NAMALWA (cell line): ENCODE measurements around the gene ZNF445.
"Not testable (repeated sequence)": the region's sequence is repeated elsewhere in the genome, so short reads cannot be mapped to it uniquely, and the experiment has no call there.

Source experiments
- DNase-seq: peaks from one replicate; pipeline ENCODE4 v3.0.0-alpha.2; 2015; ENCODE audit warnings: low spot score

The ZNF445 gene

GRCh38 chr3:44434834-44435510, 42.5 kb downstream of the ZNF445 start:
- DNase-seq = no peak

GRCh38 chr3:44430466-44430865, 47.0 kb downstream of the ZNF445 start:
- no peak for DNase-seq

- DNase-seq = no peak
Measured at GRCh38 chr3:44429459-44429858, 48.0 kb downstream of the ZNF445 start.

- no peak for DNase-seq
Measured at GRCh38 chr3:44428910-44429309, 48.6 kb downstream of the ZNF445 start.

GRCh38 chr3:44427683-44428082, 49.8 kb downstream of the ZNF445 start:
- no peak for DNase-seq

GRCh38 chr3:44424758-44425157, 52.7 kb downstream of the ZNF445 start:
- no peak for DNase-seq

- no peak for DNase-seq
Measured at GRCh38 chr3:44421280-44421679, 56.2 kb downstream of the ZNF445 start.

GRCh38 chr3:44420676-44421075, 56.8 kb downstream of the ZNF445 start:
- no peak for DNase-seq

GRCh38 chr3:44419923-44420650, 57.4 kb downstream of the ZNF445 start:
- no peak for DNase-seq

- DNase-seq = no peak
Measured at GRCh38 chr3:44419116-44419922, 58.2 kb downstream of the ZNF445 start.

GRCh38 chr3:44418549-44418948, 58.9 kb downstream of the ZNF445 start:
- no peak for DNase-seq

- not testable (repeated sequence) for DNase-seq
Measured at GRCh38 chr3:44418118-44418517, 59.4 kb downstream of the ZNF445 start.

- DNase-seq = no peak
Measured at GRCh38 chr3:44416031-44417030, 61.1 kb downstream of the ZNF445 start.

GRCh38 chr3:44415421-44415820, 62.0 kb downstream of the ZNF445 start:
- DNase-seq = no peak

- DNase-seq = no peak
Measured at GRCh38 chr3:44414517-44415090, 62.9 kb downstream of the ZNF445 start.

- no peak for DNase-seq
Measured at GRCh38 chr3:44412365-44412764, 65.1 kb downstream of the ZNF445 start.

- no peak for DNase-seq
Measured at GRCh38 chr3:44411031-44411645, 66.3 kb downstream of the ZNF445 start.

GRCh38 chr3:44409640-44410410, 67.6 kb downstream of the ZNF445 start:
- DNase-seq = no peak

- no peak for DNase-seq
Measured at GRCh38 chr3:44402548-44402947, 74.9 kb downstream of the ZNF445 start.

- DNase-seq = no peak
Measured at GRCh38 chr3:44400771-44401170, 76.7 kb downstream of the ZNF445 start.
